ENCODE results near the gene GTF2F2. TPM values are rescaled to one million over a fixed set of nuclear protein-coding genes. Genes with fewer than 3 reads are reported as not detected.

The GTF2F2 gene
- total RNA-seq, 1 experiment from 2014 or later, result 33.8 TPM

DNA sequence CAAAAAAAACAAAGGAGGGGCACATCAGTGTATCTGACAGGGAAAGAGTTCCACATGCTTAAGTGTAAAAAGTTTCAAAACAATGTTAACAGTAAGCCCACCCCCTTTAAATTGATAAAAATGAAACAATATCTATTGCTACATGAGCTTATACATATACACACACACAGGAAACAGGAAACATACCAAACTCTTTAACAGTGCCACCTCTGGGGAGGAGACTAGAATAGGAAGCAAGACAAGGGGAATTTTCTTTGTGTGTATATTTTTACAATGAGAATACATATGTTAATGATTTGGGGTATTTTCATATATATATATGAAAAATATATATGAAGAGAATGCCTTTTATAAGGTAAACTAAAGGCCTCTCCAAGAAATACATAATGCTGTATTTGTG lies 175.9 kb downstream of the GTF2F2 start:
- Mint-ChIP-seq H3K9me3 (no peaks in the 10 kb centered on the region), H3K27ac (no peak overlapping the region), H3K27me3 (ENCODE audit: low read depth) (no peaks in the 10 kb centered on the region), H3K36me3 (no peaks in the 10 kb centered on the region), H3K4me1 (peaks cover 9% of the 10 kb centered on the region), H3K4me3 (no peak overlapping the region)
- TF ChIP-seq NFYB (CRISPR knock-in tag; conservative IDR thresholded peaks at IDR 0.05; ENCODE audit: low read depth), result no peak
- TF ChIP-seq, protein P1, sequence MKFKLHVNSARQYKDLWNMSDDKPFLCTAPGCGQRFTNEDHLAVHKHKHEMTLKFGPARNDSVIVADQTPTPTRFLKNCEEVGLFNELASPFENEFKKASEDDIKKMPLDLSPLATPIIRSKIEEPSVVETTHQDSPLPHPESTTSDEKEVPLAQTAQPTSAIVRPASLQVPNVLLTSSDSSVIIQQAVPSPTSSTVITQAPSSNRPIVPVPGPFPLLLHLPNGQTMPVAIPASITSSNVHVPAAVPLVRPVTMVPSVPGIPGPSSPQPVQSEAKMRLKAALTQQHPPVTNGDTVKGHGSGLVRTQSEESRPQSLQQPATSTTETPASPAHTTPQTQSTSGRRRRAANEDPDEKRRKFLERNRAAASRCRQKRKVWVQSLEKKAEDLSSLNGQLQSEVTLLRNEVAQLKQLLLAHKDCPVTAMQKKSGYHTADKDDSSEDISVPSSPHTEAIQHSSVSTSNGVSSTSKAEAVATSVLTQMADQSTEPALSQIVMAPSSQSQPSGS (CRISPR knock-in tag; IDR thresholded peaks at IDR 0.05; ENCODE audit: borderline replicate concordance, low read depth), result no peak
- TF ChIP-seq, protein P2, sequence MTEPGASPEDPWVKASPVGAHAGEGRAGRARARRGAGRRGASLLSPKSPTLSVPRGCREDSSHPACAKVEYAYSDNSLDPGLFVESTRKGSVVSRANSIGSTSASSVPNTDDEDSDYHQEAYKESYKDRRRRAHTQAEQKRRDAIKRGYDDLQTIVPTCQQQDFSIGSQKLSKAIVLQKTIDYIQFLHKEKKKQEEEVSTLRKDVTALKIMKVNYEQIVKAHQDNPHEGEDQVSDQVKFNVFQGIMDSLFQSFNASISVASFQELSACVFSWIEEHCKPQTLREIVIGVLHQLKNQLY (CRISPR knock-in tag; IDR thresholded peaks at IDR 0.05), result no peak
- TF ChIP-seq, protein P3, sequence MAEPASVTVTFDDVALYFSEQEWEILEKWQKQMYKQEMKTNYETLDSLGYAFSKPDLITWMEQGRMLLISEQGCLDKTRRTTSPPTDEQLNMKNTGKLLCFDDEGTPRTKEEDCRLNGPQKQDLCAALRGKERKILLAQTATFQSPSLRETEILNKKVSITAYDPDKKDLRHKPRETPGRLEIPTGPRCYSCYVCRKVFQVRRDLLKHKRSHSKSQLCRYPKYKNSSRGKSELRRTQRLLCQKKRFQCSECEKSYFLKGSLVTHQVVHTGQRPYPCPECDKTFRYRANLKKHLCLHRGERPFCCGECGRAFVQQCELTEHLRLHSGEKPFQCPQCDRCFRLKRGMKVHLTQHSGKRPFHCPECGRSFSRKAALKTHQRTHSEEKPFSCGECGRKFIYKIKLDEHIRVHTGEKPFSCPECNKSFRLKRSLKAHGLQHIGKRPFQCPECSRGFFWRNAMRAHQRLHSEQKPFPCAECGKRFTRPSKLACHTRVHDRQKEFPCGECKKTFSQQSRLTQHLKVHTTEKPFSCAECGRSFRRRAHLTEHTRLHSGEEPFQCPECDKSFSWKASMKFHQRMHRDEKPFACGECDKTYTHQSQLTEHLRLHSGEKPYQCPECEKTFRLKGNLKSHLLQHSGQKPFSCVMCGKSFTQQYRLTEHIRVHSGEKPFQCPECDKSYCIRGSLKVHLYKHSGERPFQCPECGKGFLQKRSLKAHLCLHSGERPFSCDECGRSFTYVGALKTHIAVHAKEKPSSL (CRISPR knock-in tag; conservative IDR thresholded peaks at IDR 0.05), result no peak
- TF ChIP-seq, protein P4, sequence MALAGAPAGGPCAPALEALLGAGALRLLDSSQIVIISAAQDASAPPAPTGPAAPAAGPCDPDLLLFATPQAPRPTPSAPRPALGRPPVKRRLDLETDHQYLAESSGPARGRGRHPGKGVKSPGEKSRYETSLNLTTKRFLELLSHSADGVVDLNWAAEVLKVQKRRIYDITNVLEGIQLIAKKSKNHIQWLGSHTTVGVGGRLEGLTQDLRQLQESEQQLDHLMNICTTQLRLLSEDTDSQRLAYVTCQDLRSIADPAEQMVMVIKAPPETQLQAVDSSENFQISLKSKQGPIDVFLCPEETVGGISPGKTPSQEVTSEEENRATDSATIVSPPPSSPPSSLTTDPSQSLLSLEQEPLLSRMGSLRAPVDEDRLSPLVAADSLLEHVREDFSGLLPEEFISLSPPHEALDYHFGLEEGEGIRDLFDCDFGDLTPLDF (CRISPR knock-in tag; IDR thresholded peaks at IDR 0.05), result no peak
- no peak for ATAC-seq
- CTCF ChIA-PET, result interaction anchor here (1.1 kb wide), 1 partner anchor 15 kb away, joined by 3 read pairs; no protein-coding TSS in a partner anchor
- no peak for DNase-seq (ENCODE audit: low spot score)
- POLR2A ChIA-PET, result no interaction called here

DNA sequence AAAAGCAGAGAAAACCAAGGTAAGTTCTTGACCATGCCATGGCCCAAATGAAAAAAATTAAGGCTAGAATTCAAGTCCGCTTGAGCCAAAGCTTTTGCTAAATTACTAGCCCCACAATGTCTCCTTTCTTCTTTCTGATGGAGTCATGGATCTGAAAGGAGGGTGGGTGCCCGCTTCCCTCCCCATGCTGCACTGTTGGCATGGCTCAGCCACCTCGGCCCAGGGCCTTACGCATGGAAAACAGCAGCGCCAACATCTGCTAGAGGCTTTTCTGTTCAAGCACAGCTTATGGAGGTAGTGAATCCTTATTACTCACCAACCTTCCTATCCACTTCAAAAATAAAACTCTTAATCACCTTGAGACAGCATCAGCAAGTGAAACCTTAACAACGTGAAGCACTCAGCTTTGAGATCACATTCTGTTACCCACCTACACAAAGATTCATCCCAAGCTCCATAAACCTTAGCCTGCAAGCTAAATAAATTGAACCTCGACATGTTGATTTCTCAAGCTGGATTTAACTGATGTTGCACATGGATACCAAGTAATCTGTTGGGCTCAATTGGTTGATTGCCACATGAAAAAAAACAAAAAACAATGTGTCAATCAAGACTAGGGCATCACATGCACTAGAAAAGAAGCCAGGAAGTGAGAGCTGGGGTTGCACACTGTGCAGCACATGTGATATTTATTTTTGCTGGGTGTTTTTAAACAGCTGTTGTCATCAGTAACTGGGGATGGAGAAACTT lies 177.3 kb downstream of the GTF2F2 start:
- H3K9me3 Mint-ChIP-seq, result no peaks in the 10 kb centered on the region
- no peak overlapping the region for H3K4me3 Mint-ChIP-seq
- no peaks in the 10 kb centered on the region for H3K27me3 Mint-ChIP-seq (ENCODE audit: low read depth)
- H3K27ac Mint-ChIP-seq, result no peak overlapping the region
- DNase-seq (ENCODE audit: low spot score), result no peak
- CTCF ChIA-PET, result interaction anchor here (1.5 to 1.6 kb wide), 2 partner anchors 16 to 251 kb away, joined by 4 to 6 read pairs; no protein-coding TSS in a partner anchor
- ATAC-seq, result no peak
- POLR2A ChIA-PET, result no interaction called here
- H3K4me1 Mint-ChIP-seq, result peaks cover 14% of the 10 kb centered on the region
- no peaks in the 10 kb centered on the region for H3K36me3 Mint-ChIP-seq
- TF ChIP-seq ESRRA (CRISPR knock-in tag; IDR thresholded peaks at IDR 0.05; ENCODE audit: borderline replicate concordance) (no peak), EMX1 (CRISPR knock-in tag; IDR thresholded peaks at IDR 0.05) (no peak), NFE2L1 (CRISPR knock-in tag; IDR thresholded peaks at IDR 0.05) (no peak), TEAD1 (CRISPR knock-in tag; IDR thresholded peaks at IDR 0.05) (no peak), SMAD4 (CRISPR knock-in tag; IDR thresholded peaks at IDR 0.05) (no peak), ZNF232 (CRISPR knock-in tag; IDR thresholded peaks at IDR 0.05) (no peak), IRF2 (CRISPR knock-in tag; IDR thresholded peaks at IDR 0.05; ENCODE audit: borderline replicate concordance, low read depth) (no peak), TP53 (CRISPR knock-in tag; IDR thresholded peaks at IDR 0.05) (no peak), SOX15 (CRISPR knock-in tag; IDR thresholded peaks at IDR 0.05) (no peak), NFATC4 (CRISPR knock-in tag; IDR thresholded peaks at IDR 0.05) (no peak), KAT7 (CRISPR knock-in tag; IDR thresholded peaks at IDR 0.05; ENCODE audit: borderline replicate concordance) (no peak), JAZF1 (CRISPR knock-in tag; IDR thresholded peaks at IDR 0.05) (no peak)
- TF ChIP-seq, protein P5, sequence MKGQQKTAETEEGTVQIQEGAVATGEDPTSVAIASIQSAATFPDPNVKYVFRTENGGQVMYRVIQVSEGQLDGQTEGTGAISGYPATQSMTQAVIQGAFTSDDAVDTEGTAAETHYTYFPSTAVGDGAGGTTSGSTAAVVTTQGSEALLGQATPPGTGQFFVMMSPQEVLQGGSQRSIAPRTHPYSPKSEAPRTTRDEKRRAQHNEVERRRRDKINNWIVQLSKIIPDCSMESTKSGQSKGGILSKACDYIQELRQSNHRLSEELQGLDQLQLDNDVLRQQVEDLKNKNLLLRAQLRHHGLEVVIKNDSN (CRISPR knock-in tag; IDR thresholded peaks at IDR 0.05), result no peak
- TF ChIP-seq, protein P6, sequence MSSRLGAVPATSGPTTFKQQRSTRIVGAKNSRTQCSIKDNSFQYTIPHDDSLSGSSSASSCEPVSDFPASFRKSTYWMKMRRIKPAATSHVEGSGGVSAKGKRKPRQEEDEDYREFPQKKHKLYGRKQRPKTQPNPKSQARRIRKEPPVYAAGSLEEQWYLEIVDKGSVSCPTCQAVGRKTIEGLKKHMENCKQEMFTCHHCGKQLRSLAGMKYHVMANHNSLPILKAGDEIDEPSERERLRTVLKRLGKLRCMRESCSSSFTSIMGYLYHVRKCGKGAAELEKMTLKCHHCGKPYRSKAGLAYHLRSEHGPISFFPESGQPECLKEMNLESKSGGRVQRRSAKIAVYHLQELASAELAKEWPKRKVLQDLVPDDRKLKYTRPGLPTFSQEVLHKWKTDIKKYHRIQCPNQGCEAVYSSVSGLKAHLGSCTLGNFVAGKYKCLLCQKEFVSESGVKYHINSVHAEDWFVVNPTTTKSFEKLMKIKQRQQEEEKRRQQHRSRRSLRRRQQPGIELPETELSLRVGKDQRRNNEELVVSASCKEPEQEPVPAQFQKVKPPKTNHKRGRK (CRISPR knock-in tag; IDR thresholded peaks at IDR 0.05; ENCODE audit: borderline replicate concordance), result no peak
- TF ChIP-seq, protein P7, sequence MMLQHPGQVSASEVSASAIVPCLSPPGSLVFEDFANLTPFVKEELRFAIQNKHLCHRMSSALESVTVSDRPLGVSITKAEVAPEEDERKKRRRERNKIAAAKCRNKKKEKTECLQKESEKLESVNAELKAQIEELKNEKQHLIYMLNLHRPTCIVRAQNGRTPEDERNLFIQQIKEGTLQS (CRISPR knock-in tag; conservative IDR thresholded peaks at IDR 0.05), result no peak
- TF ChIP-seq, protein P8, sequence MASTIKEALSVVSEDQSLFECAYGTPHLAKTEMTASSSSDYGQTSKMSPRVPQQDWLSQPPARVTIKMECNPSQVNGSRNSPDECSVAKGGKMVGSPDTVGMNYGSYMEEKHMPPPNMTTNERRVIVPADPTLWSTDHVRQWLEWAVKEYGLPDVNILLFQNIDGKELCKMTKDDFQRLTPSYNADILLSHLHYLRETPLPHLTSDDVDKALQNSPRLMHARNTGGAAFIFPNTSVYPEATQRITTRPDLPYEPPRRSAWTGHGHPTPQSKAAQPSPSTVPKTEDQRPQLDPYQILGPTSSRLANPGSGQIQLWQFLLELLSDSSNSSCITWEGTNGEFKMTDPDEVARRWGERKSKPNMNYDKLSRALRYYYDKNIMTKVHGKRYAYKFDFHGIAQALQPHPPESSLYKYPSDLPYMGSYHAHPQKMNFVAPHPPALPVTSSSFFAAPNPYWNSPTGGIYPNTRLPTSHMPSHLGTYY (CRISPR knock-in tag; IDR thresholded peaks at IDR 0.05), result no peak

Data from WTC11 (cell line).